HG02852 (cell line): Measurements from ENCODE around the gene ANTXRL.
"Not testable (repeated sequence)": the region's sequence is repeated elsewhere in the genome, so short reads cannot be mapped to it uniquely, and the experiment has no call there.

Experiments used
- ATAC-seq: cut with Tn5 transposase; IDR thresholded peaks from one replicate; pipeline ENCODE4 v1.9.1; 2021; ENCODE audit warnings: mild to moderate bottlenecking, moderate library complexity; ENCODE audit not compliant: unreplicated experiment

ANTXRL gene

DNA sequence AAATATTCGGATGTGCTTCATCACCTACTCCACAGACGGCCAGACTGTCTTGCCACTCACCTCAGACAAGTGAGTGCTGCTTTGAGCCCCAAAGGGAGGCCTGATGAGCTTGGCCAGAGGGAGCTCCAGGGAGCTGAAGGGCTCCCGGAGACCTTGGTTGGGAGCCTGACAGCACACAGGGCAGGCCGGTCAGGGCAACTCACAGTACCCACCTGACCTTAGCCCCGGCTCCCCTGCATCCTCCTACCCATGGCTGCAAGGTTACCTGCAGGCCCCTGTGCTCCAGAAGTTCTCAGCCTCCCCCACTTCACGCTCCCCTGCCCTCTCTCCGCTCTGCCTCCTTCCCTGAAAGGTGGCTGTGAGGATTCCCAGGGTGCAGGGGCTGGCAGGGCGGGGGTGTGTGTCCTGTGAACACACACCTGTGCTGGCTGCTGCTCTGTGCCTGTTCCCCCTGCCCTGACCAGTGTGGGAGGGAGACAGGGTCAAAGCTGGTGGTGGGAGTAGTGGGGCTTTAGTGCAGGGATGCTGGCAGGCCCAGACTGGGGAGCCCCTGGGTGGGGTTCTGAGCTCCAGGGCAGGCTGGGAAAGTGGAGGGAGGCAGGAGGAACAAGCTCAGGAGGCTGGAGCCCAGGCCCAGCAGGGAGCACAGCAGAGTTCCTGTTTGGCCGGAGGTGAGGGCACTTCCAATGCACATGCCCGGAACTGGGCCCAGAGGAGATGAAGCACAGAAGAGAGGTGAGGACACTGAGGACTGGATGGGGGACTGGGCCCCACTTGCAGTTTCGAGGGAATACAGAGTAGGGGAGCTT, 7.2 kb downstream of the ANTXRL start:
- no peak for ATAC-seq

DNA sequence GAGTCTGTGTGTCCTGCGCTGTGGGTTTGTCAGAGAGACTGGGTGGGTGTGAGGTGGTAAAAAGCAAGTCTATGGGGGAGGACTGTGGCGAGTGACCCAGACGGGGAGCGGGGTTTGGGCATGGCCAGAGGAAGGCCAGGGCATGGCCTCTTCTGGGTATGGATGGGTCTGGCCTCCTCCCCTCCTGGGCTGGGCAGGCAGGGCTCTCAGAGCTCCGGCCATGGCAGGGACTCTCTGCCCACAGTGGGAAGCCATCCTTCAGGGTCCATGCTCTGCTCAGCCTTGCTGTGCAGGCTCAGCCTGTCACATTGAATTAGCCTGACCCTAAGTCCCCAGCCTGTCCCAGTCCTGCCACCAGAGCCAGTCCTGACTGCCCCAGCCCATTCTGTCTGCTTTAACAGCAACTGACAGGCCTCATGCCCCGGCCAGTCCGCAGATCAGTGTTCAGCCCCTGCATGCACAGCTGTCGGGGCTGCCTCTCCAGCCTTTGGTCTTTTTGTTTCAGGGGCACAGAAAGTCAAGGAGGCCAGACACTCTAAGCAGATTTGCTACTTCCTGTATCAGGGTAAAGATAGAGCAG, 7.9 kb downstream of the ANTXRL start:
- no peak for ATAC-seq

DNA sequence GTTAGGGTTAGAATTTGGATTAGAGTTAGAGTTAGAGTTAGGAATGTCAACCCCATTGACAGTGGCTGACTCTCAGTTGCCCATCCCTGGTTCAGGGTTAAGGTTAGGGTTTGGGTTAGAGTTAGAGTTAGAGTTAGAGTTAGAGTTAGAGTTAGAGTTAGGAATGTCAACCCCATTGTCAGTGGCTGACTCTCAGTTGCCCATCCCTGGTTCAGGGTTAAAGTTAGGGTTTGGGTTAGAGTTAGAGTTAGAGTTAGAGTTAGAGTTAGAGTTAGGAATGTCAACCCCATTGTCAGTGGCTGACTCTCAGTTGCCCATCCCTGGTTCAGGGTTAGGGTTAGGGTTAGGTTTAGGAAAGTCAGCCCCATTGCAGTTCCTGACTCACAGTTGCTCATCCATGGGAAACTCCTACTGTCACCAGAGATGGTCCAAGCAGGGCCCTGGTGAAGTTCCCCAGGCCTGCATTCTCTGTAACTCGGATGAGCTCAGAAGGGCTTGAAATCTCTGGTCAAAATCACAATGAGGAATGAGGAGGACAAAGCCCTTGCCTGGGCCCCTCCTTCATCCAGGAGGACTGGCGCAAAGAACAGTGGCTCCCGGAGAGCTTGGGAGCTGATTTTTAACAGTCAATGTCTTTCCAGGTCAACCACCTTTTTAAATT, 8.7 kb downstream of the ANTXRL start:
- ATAC-seq = not testable (repeated sequence)

DNA sequence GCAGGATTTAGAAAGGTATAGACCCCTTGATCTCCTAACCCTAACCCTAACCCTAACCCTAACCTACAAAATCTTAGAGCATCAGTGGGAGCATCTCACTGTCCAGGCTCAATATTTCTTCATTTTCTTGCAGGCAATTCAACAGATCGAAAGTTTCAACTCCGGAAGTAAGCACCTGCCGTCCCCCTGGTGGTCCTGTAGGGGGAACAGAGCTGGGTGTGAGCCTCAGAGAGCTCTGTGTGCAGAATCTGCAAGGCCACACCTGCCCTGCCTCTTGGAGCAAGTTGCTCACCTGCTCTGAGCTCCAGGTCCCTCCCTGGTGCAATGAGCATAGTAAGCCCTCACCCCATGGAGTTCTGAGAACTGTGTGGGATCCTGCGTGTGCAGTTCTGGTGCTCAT, 9.3 kb downstream of the ANTXRL start:
- not testable (repeated sequence) for ATAC-seq

DNA sequence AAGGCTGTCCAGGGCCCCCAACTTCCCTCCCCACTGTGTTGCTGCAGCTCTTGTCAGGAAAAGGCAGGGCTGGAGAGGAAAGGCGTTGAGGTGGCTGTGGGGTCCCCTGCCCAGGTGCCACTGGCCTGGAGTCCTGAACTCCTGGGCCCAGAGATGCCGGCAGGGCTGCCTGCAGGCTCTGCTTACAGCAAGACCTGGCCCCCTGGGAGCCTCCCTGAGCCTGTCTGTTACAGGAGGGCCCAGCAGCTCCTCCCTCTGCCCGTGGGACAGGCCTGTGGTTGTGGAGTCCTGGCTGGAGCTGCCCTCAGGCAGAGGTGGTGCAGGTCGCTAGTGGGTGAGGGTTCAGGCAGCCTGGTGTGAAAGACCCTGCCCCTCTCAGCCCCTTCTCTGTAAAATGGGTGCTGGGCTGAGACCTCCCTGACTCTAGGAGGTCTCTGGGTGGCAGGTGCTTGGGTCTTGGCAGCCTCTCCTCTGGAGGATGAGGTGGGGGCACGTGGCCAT, 9.9 kb downstream of the ANTXRL start:
- ATAC-seq = no peak

DNA sequence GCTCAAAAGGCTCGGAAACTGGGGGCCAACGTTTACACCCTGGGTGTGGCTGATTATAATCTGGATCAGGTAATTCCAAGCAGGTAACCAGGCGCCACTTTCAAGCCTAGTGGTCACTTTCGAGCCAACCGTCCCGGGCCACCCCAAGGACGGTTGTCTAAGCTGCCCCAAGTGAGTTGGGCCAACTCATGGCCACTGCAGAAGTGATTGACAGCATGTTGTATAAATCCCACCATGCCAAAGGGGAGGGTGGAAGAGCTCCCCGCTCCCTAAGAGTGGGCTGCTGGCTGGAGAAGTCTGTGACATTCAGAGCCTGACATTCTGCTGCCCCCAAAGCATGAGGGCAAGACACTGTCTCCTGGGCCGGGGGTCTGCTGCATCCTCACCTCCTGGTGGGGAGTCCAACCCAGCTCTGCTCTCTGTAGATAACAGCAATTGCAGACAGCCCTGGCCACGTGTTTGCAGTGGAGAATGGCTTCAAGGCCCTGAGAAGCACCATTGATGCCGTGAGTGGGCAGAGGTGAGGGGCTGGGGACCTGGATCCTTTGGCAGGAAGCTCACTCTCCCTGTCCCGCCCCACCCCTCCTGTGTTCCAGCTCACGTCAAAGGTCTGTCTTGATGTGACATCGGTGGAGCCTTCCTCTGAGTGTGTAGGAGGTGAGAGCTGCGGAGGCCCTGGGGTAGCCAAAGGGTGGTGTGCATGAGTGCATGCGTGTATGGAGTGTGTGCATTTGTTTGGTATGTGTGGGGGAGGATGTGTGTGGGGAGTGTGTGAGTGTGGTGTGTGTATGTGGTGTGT, 10.8 kb downstream of the ANTXRL start:
- no peak for ATAC-seq

DNA sequence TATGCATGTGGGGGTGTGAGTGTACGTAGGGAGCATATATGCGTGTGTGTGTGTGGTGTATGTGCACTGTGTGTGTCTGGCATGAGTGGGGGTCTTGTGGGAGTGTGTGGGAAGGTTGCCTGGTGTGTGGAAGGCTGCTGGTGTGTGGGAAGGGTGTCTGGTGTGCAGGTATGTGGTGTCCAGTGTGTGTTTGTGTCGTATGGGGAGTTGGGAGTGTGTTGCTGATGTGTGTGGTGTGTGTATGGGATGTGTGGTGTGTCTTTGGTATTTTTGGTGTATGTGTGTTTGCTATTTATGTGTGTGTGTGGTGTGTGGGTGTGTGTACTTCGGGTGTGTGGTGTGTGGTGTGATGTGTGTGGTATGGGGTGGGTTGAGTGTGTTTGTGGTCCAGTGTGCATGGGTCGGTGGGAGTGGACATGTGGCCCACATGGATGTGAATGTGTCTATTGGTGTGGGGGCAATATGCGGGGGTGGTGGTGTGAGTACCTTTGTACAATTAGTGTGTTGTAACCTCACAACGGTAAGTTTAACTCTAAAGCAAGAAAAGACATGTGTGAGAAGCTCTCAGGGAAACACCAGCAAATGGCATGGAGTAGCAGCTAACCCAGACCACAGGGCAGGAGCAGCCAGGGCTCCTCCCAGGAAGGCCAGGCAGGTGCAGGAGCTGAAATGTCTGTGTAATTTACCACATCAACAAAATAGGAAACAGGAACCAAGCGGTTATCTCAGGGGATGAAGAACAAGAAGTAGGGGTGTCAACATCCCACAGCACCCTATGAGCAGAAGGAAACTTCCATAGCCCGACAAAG, 11.9 kb downstream of the ANTXRL start:
- no peak for ATAC-seq

DNA sequence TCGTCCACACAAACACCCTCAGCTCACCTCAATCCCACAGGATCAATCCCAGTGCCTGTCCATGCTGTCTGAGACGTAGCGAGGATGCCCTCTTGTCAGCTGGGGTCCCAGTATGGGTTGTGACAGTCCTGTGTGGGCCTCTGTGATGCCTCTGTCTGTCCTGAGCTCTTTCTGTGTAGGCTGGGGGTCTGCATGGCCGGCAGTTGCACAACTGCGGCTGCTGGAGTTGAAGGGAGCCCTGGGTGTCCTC, 12.4 kb downstream of the ANTXRL start:
- no peak for ATAC-seq

DNA sequence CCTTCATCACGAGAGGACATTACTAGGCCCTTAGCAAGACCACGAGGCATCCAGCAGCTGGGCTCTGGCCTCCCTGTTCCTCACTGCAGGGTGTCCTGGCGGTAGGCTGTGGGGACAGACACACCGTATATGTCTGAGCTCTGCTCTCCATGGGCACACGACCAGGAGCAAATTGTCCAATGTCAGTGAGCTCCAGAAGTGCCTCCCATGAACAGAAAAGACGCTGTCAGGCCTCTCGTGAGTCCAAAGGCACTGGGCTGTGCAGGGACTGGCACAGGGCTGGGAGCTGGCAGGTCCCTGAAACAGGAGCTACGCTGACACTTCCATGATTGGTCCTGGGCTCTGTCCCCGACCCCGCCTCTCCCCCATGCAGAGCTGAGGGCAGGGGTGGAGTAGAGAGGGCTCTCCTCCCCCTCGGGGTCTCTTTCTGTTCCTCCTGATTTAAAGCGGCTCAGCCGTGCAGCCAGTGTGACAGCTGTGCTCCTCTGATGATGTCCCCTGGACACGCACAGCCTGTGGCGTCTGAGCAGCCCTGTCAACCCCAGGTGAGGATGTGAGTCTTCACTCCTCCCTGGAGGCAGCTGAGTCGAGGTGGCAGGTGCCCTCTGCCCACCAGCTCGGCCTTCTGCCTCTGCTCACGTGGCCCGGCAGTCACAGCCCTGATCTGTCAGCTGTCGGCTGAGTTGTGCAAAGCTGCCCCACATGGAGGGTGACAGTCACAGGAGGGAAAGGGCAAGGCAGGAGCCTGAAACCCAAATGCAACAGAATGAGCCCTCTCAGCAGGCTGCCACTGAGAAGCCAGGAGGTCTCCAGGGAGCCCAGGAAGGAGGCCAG, 13.0 kb downstream of the ANTXRL start:
- no peak for ATAC-seq

DNA sequence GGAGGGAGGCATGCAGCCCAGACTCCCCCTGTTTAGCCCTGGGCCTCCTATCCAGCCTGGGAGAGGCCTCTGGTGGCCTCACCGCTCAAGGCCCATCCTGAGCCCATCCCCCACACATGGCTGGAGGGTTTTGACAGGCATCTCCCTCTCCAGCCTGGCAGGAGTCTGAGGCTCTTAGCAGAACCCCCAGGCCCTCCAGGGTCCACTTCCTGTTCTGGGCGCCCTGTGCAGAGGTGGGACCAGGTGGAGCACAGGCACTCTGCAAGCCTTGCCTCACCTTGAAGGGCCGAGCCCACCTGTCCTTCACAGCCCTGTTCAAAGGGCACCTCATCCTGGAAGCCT, 13.5 kb downstream of the ANTXRL start:
- ATAC-seq = not testable (repeated sequence)

DNA sequence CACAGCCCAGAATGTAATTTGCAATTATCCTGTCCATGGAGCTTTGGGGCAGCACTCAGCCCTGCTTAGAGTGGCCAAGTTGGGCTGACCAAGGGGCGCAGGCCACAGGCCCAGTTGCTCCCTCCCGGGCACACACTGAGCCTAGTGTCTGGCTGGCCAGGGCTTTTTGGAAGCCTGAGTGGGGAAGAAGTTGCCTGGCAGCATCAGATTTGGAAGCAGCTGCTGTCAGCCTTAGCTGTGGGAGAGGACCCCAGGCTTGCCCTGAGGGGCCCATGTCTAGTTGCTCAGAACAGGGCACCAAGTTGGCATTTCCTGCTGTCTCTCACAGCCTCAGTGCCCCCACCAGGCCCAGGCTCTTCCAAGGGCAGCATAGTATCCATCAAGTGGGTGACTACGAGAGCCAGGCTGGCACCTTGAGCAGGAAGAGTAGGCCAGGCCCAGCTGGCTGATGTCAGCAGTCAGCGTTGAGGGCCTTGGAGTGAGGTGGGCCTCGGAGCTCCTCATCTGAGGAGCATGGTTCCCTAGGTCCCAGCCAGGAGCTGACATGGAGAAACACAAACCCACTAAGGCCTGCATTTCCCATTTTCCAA, 14.4 kb downstream of the ANTXRL start:
- no peak for ATAC-seq

DNA sequence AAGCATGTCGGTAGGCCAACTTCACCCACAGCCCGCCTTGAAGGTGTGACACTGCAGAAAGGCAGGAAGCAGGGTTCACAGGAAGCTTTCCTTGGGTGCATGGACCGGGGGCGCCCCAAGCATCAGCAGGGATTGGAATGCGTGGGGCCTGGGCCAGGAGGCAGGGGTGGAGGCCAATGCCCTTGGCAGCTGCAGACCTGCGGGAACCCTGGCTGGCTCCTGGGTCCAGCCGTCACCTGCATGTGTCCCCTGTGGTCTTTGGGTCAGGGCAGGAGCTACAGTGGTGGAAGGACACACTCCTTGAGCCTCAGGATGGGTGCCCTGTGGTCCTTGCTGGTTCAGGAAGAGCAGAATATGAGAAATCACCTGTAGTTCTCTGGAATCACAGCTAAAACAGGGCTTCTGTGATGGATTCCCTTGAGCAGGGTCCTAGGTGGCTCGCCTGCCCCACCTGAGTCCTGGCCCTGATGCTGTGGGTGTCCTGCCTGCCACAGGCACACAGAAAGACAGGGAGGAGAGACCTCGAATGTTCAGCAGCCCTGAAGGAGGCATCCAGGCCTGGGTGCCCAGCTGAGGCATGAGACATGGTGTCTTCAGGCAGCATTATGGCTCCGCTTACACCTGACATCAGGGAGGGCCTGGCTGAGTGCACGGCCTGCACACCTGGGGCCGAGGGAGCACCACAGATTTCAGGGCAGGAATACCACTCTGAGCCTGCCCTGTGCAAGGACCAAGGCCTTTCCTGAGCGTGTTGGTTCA, 15.1 kb downstream of the ANTXRL start:
- ATAC-seq = no peak

DNA sequence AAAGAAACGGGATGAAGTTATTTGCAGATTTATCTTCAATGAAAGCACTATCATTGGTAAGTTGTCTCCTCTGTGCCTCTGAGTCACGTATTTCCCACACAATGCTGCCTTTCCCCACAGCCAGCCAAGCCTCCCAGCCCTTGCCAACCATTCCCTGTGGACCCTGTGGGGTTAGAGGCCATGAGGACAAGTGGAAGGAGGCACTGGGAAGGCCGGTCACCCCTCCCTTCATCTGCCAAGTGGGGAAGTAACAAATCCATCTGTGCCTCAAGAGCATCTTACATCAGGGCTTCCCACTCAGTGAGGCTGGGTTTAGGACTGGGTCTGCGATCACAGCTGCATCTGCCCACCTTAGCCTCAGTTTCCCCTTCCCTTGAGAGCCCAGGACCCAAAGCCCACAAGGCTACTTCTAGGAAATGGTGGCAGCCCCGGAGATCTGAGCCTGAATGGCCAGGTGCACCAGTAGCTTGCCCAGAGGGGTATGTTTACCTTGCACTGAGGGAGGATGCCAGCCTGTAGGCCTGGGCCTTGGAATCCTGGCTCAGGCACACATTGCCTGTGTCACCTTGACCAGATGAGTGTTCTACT, 16.1 kb downstream of the ANTXRL start:
- ATAC-seq = not testable (repeated sequence)

DNA sequence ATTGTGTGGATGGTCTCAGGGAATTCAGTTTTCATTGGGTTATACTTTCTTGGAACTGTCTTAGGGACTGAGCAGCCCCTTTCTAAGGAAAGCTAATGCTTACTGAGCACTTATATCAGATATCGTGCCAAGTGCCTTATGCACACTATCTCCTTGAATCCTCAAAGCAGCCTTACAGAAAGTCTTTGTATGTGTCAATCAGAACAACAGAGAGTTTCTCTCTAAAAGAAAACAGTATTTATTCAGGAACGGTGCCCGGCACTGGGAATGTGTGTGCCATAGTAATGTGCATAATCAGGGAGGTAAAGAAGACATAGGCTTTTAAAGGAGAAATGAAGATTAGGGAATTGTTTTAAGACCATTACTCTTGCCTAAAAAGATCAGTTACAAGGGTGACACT, 17.3 kb downstream of the ANTXRL start:
- no peak for ATAC-seq

DNA sequence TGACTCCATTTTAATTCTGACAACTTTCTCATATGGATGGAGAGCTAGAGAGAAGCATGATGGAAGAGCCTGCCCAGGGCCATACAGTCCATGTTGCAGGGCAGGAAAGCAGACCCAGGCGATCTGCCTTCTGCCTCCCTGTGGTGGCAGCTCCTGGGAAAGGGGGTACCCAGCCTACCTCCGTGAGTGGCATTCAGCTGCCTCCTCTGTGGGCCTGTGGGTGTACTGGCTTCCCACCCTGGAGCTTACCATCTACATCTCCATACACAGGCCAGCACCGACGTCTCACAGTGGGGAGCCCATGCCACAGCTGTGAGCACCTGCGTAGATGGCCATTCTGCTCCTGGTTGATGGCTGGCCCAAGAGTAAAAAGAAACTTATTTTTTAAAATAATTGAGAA, 17.9 kb downstream of the ANTXRL start:
- ATAC-seq = not testable (repeated sequence)

DNA sequence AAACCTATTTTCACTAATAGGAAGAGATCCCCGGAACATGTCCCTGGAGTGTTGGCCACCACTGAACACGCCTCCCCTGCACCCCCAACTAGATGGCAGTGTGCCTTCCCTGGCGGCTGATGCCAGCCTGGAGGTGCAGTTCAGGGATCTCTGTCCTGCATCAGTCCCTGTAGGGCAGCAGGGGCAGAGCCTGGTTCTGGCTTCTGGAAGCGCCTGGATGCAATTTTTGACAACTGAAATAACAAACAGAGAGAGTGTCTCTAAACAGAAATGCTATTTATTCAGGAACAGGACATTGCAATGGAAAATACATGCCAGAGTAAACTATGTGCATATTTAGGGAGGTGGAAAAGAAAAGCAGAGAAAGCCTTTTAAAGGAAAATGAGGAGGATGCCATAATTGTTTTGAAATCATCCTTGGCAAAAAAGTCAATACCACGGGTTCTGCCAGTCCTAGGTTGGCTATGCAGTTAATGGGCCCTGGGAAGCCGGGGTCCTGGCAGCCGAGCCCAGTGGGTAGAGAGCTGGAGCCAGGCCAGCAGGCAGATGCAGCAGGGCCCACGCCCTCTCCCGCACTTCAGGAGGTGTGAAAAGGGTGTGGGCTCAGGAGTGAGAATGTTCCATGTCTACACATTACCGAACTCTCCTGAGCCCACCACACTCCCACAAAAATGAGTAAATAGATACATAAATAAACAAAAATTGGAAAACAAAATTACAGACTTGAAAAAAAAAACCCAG, 18.5 kb downstream of the ANTXRL start:
- no peak for ATAC-seq

DNA sequence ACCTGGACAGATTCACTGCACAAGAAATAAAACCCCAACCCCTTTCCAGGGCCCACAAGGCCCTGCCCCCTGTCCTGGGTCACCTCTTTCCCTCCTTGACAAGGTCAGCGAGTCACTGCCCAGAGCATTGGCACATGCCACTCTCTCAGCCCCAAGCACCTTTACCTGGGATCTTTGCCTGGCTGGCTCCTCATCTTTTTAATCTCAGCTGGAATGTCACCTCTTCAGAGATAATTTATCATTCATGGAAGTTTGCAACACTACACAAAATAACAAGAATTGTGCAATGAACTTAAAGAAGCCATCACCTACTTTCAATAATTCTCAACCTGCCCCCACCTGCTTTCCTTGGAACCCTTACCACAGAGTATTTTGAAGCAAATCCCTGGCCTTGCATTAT, 19.2 kb downstream of the ANTXRL start:
- ATAC-seq = no peak
